ENCODE data around the gene ZNF799.

GRCh38 chr19:12350890-12351197 is 50.2 kb downstream of the ZNF799 start:
- TF ChIP-seq POLR2A (IDR thresholded peaks at IDR 0.05) (no peak), CTCF (IDR thresholded peaks at IDR 0.05) (no peak), POLR2AphosphoS5 (IDR thresholded peaks at IDR 0.05) (no peak), EP300 (IDR thresholded peaks at IDR 0.05) (no peak)
